RWPE2 (cell line): ENCODE measurements around the gene LCN12.

Experiments used
- ATAC-seq: fragments of 200-7000 bp; cut with Tn5 transposase; 3 replicates; pipeline ENCODE4 v1.9.1; 2021; ENCODE audit warnings: low read depth
- DNase-seq: peaks from one replicate; pipeline ENCODE4 v3.0.0-alpha.2; 2020; ENCODE audit warnings: low spot score
- H3K27ac ChIP-seq: fragments of 450-650 bp; 2 replicates; pipeline ENCODE4 v1.5.1; 2017; ENCODE audit warnings: mild to moderate bottlenecking; ENCODE audit not compliant: poor library complexity, severe bottlenecking
- H3K27me3 ChIP-seq: fragments of 250-450 bp; sonication (Bioruptor Pico); 2 replicates; pipeline ENCODE4 v1.5.1; 2021; ENCODE audit warnings: mild to moderate bottlenecking, moderate library complexity; ENCODE audit not compliant: insufficient read depth, poor library complexity, severe bottlenecking
- H3K36me3 ChIP-seq: fragments of 250-450 bp; sonication (Bioruptor Pico); 2 replicates; pipeline ENCODE4 v1.5.1; 2020; ENCODE audit warnings: low read depth, mild to moderate bottlenecking, moderate library complexity
- H3K4me1 ChIP-seq: fragments of 250-450 bp; sonication (Bioruptor Pico); 2 replicates; pipeline ENCODE4 v1.5.1; 2021; ENCODE audit warnings: mild to moderate bottlenecking, moderate library complexity; ENCODE audit not compliant: insufficient read depth, poor library complexity, severe bottlenecking
- H3K4me3 ChIP-seq: fragments of 250-450 bp; sonication (Bioruptor Pico); 2 replicates; pipeline ENCODE4 v1.5.1; 2021; ENCODE audit warnings: mild to moderate bottlenecking, moderate library complexity; ENCODE audit not compliant: severe bottlenecking
- H3K9me3 ChIP-seq: fragments of 250-450 bp; sonication (Bioruptor Pico); 2 replicates; pipeline ENCODE4 v1.5.1; 2021; ENCODE audit warnings: mild to moderate bottlenecking, moderate library complexity; ENCODE audit not compliant: severe bottlenecking
- CTCF ChIP-seq: fragments of 450-650 bp; IDR thresholded peaks from one replicate; pipeline ENCODE4 v1.5.1; 2017; ENCODE audit warnings: mild to moderate bottlenecking, moderate library complexity; ENCODE audit not compliant: poor library complexity, severe bottlenecking

The LCN12 gene

GRCh38 chr9:136941231-136942111 is 10.6 kb upstream of the LCN12 start:
- ATAC-seq (no peak), DNase-seq (peak; percentile 71)
- Histone ChIP-seq H3K9me3 (no peaks in the 10 kb centered on the region), H3K27ac (no peak overlapping the region), H3K27me3 (no peaks in the 10 kb centered on the region), H3K4me1 (peaks cover 3% of the 10 kb centered on the region), H3K36me3 (peaks cover 31% of the 10 kb centered on the region), H3K4me3 (no peak overlapping the region)
- no peak for TF ChIP-seq CTCF

GRCh38 chr9:136942112-136942880 is 9.8 kb upstream of the LCN12 start:
- Histone ChIP-seq H3K4me3 (no peak overlapping the region), H3K27ac (no peak overlapping the region), H3K27me3 (no peaks in the 10 kb centered on the region), H3K4me1 (peaks cover 3% of the 10 kb centered on the region), H3K9me3 (no peaks in the 10 kb centered on the region), H3K36me3 (peaks cover 31% of the 10 kb centered on the region)
- no peak for ATAC-seq
- no peak for TF ChIP-seq CTCF
- DNase-seq = peak; percentile 68

- Histone ChIP-seq H3K9me3 (no peaks in the 10 kb centered on the region), H3K4me1 (peaks cover 3% of the 10 kb centered on the region), H3K4me3 (peak overlapping the region; percentile 98), H3K27me3 (no peaks in the 10 kb centered on the region), H3K27ac (peak overlapping the region; percentile 69), H3K36me3 (peaks cover 31% of the 10 kb centered on the region)
- DNase-seq (peak; percentile 58), ATAC-seq (no peak)
- no peak for TF ChIP-seq CTCF
Measured at GRCh38 chr9:136942881-136943230, 9.2 kb upstream of the LCN12 start.

- peak overlapping the region; percentile 98 for H3K4me3 ChIP-seq
- peaks cover 9% of the 10 kb centered on the region for H3K4me1 ChIP-seq
- peak overlapping the region; percentile 69 for H3K27ac ChIP-seq
- ATAC-seq (peak; percentile 26; the same call in 2 of the 3 replicates), DNase-seq (peak; percentile 69)
- H3K27me3 ChIP-seq = no peaks in the 10 kb centered on the region
- H3K9me3 ChIP-seq = no peaks in the 10 kb centered on the region
- no peak for TF ChIP-seq CTCF
- H3K36me3 ChIP-seq = peaks cover 31% of the 10 kb centered on the region
Measured at GRCh38 chr9:136943291-136944211, 8.5 kb upstream of the LCN12 start.
